HG03457 (cell line): ENCODE measurements around the gene VIPR2.
"Not testable (repeated sequence)": the region's sequence is repeated elsewhere in the genome, so short reads cannot be mapped to it uniquely, and the experiment has no call there.

Experiments
- ATAC-seq: cut with Tn5 transposase; IDR thresholded peaks from one replicate; pipeline ENCODE4 v1.9.1; 2021; ENCODE audit warnings: moderate number of reproducible peaks; ENCODE audit not compliant: unreplicated experiment

Gene VIPR2

DNA sequence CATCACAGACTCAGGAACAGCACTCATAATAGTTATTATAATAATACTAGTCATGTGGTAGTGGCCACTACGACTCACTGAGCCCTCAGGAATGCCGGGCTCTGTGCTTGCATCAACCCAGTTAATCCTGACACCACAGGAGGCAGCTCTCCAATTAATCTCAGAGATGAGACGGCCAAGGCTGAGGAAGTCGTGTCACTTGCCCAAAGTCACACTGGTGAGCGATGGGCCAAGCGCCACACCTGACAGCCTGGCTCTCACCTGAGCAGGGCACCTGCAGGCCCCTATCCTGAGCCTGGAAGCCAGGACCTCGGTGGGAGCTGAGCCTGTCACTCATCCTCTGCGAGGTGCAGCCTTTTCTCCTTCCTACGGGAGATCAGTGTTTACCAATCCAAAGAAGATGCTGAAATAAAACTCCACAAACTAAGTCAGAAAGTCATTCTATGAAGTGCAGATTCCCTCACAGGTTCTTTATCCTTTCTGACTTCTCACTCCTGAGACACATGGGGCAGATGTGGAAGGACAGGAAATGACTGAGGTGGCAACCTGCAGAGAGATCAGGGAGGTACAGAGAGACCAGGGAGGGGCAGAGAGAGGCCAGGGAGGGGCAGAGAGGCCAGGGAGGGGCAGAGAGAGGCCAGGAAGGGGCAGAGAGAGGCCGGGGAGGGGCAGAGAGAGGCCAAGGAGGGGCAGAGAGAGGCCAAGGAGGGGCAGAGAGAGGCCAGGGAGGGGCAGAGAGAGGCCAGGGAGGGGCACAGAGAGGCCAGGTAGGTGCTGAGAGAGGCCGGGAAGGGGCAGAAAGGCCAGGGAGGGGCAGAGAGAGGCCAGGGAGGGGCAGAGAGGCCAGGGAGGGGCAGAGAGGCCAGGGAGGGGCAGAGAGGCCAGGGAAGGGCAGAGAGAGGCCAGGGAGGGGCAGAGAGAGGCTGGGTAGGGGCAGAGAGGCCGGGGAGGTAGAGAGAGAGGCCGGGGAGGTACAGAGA lies 38.5 kb downstream of the VIPR2 start:
- no peak for ATAC-seq

DNA sequence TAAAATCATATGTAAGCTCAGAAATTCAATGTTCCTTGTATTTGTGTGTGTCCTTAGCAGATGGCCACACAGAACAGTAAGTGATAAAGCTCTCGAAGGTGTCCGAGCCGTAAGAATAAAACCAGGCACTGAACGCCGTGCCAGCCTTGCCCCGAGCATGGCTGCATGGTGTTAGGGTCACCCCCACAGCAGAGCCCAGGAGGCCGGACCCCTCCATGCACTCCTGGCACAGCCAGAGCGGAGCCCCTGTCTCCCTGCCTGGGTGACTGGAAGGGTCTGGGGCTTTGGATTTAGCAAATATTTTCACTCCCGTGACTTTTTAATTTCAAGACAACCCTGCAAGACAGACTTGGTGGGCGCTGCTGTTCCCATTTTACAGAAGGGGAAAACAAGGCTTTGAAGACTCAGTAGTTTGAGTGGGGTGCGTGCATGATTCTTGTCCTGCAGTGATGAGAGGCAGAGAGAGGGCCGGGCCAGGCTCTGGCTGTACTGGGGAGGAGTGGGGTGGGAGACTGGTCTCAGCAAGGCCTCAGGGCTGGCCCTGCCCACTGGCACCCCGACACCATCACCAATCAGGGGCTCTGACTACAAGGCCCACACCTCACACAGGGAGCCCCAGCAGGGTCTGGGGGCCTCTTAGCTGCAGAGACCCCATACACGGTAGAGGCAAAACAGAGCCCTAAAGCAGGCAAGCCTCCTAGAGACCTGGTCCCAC lies 39.4 kb downstream of the VIPR2 start:
- ATAC-seq = no peak

DNA sequence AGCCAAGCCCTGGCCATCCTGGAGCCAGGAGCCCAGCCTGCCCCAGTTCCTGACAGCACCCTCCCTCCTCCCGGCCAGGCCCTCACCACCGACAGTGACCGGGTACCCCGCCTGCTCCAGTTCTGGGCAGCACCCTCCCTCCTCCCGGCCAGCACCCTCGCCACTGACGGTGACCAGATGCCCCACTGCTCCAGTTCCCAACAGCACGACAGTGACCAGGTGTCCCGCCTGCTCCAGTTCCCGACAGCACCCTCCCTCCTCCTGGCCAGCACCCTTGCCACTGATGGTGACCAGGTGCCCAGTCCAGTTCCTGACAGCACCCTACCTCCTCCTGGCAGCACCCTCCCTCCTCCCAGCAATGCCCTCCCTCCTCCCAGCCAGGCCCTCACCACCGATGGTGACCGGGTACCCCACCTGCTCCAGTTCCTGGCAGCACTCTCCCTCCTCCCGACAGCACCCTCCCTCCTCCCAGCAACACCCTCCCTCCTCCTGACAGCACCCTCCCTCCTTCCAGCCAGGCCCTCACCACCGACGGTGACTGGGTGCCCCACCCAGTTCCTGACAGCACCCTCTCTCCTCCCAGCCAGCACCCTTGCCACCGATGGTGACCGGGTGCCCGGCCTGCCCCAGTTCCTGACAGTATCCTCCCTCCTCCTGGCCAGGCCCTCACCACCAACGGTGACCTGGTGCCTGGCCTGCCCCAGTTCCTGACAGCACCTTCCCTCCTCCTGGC lies 40.3 kb downstream of the VIPR2 start:
- no peak for ATAC-seq

DNA sequence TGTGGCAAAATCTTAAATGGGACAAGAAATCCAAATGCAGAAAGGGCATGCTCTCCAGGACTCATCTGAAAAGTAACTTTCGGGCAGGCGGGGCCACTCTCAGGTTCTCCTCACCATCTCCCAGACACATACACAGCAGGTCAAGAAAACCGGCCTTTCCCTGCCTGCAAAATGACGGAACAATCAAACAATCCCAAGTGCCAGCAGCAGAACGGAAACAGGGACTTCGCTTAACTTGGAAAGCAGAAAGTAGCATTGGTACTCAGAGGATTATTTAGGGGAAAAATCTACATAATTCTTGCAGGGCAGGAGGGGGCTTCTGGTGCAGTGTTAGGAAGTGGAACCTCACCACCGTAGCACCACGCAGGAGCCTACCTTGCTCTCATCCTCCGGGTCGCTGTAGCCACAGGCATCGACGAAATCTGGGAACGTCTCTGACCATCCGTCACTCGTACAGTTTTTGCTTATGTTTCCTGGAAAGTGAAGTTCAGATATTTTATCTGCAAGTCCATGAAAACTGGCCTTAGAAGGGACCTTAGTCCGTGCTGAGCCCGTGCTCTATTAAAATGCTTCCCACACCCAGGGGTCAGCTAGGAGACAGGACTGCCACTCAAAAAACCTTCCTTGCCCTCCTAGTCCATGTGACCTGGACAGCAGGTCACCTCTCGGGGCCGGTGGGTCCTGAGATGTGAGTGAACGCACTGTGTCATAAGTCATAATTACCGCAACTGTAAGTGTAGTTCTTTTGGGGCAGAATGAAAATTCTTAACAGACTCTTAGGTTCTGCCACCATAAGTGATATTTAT lies 41.1 kb downstream of the VIPR2 start:
- ATAC-seq = no peak

DNA sequence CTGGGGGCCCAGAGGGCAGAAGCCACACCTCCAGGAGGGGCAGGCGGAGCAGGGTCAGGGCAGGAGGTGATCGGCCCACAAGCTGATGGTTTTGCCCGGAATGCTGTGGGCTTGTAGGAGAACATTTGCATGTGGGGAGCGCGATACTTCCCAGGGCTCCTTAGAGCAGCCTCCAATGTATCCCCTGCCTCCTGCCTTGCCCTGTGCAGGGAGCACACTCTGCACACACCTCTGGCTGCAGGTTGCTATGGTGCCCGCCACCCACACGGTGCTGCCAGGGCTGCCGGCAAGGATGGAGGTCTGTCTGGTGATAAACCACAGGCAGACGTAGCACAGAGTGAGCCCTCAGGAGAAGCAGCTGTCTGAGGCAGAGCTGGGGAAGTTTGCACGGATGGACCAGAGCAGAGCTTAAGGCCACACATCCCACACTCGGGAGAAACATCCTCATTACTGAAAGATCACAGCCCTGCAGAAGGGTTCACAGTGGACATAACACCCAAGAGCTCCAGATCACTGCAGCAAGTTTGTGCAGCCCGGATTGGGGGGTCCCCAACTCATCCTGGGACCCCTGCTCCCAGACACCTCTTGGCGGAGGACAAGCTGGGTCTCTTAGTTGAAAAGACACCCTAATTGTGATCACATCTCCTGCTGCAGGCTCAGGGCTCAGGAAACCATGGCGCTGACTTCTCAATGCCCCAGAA lies 41.8 kb downstream of the VIPR2 start:
- no peak for ATAC-seq

DNA sequence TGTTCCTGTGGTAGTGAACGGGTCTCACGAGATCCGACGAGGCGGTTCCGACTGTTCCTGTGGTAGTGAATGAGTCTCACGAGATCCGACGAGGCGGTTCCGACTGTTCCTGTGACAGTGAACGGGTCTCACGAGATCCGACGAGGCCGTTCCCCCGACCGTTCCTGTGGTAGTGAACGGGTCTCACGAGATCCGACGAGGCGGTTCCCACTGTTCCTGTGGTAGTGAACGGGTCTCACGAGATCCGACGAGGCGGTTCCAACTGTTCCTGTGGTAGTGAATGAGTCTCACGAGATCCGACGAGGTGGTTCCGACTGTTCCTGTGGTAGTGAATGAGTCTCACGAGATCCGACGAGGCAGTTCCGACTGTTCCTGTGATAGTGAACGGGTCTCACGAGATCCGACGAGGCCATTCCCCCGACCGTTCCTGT lies 43.0 kb downstream of the VIPR2 start:
- not testable (repeated sequence) for ATAC-seq

DNA sequence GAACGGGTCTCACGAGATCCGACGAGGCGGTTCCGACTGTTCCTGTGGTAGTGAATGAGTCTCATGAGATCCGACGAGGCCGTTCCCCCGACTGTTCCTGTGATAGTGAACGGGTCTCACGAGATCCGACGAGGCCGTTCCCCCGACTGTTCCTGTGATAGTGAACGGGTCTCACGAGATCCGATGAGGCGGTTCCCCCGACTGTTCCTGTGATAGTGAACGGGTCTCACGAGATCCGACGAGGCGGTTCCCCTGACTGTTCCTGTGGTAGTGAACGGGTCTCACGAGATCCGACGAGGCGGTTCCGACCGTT lies 43.6 kb downstream of the VIPR2 start:
- ATAC-seq = not testable (repeated sequence)

DNA sequence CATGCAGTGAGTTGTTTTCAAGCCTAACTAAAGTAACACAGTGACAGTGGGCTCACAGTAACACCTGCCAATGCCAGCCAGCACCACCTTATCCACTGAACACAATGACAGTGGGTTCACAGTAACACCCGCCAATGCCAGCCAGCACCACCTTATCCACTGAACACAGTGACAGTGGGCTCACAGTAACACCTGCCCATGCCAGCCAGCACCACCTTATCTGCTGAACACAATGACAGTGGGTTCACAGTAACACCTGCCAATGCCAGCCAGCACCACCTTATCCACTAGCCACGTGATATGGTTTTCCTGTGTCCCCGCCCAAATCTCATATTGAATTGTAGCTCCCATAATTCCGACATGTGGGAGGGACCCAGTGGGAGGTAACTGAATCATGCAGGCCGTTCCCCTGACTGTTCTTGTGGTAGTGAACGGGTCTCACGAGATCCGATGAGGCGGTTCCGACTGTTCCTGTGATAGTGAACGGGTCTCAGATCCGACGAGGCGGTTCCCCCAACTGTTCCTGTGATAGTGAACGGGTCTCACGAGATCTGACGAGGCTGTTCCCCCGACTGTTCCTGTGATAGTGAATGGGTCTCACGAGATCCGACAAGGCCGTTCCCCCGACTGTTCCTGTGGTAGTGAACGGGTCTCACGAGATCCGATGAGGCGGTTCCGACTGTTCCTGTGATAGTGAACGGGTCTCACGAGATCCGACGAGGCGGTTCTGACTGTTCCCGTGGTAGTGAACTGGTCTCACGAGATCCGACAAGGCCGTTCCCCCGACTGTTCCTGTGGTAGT lies 44.2 kb downstream of the VIPR2 start:
- ATAC-seq = not testable (repeated sequence)

DNA sequence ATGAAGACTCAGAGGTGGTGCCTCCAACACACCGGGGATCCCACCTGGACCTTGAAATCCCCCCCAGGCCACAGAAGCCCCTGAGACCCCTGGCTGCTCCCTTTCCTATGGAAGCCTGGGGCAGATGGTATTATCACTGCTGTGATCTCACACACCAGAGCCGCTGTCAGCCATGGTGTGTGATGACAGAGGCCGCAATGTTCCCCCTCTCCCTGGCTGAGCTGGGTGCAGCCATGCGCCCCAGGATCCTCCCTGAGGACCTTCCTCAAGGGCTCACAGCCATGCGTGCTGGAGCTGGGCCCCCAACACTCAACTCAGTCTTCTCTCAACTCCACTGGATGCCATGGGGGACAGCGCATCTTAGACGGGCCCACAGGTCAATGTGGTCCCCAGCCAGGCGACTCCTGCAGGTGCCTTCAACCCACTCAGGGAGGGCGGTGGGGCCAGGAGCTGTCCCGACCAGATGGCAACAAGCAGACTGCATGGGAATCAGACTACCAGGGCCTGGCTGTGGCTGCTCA lies 44.9 kb downstream of the VIPR2 start:
- no peak for ATAC-seq

DNA sequence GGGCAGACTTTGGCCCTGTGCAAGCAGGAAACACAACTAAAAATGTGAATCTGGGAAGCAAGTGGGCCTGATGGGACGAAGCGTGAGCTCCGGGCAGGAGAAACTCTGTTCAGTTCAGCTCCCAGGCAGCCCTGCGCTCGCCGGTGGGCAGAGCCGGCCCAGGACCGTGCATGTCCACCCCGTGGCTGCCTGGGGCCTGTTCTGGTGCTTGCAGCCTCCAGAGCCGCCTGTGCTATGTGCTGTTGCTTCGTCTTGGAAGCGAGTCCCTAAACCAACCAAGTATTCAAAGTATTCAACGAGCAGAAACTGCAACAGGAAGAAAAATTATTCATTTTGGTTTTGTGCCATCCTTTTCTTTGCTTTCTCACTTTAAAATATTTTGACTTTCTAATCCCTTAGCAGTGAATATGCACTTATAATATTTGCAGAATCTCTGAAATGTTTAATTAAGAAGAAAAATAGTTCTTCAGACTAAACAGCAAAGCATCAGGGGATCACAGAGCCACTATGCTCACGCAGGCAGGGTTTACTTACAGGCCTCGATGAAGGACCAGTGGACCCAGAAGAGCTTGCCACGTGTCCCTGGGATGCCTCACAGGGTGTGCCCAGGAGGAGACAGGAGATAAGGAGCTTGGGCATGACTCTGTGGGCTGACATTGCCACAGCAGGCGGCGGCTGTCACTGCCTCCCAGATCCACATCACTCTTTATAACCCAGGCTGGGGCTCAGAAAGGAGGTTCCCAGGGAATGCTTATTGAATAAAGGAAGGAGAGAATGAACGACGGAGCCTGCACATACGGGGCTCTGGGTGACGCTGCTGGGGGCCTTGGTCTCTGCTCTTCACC lies 45.6 kb downstream of the VIPR2 start:
- no peak for ATAC-seq

DNA sequence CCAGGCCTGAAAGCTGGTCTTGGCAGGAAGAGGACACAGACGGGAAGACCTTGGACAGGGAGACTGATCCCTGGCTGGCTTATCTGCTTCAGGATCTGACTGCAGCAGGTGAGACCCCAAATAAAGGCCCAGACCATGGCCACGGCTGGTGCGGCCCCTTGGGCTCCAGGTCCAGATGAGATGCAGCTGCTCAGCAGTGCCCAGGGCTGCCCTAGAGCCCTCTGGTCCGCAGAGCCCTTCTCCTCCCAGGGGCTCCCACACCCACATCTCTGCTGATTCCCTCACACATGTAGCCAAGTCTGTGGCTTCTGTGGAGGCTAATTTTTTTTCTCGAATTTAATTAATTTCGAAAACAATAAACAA lies 46.3 kb downstream of the VIPR2 start:
- no peak for ATAC-seq

DNA sequence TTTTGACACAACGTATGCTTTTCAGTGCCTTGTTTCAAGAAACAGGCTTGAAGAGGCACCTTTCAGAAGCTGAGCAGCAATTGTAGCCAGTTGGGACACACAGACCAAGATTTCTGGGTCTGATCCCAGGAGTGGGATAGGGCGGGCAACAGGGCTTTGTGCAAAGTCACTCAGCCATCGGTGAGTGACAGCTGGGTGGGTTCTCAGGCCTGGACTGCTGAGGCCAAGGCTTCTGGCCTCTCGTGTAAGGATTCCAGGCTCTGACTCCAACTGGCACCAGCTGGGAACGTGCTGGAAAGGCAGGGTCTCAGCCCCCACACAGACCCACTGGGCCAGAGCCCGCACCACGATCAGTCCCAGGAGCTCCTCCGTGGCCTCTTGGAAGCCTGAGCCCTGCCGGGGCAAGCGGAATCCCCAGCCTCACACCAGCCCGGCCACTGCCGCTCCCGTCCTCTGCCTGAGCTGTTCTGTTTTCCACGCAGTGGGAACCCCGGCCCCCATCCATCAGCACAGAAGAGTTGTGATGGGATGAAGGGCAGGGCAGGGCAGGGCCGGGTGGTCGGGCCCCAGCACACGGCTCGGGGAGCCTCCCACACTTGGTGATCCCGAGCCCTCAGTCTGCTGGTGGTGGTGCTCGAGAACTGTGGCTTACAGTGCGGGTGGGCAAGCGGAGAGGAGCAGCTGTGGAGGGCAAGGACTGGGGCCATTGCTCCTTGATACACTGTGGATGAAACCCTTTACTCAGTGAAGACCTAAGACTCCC lies 46.8 kb downstream of the VIPR2 start:
- ATAC-seq = no peak

DNA sequence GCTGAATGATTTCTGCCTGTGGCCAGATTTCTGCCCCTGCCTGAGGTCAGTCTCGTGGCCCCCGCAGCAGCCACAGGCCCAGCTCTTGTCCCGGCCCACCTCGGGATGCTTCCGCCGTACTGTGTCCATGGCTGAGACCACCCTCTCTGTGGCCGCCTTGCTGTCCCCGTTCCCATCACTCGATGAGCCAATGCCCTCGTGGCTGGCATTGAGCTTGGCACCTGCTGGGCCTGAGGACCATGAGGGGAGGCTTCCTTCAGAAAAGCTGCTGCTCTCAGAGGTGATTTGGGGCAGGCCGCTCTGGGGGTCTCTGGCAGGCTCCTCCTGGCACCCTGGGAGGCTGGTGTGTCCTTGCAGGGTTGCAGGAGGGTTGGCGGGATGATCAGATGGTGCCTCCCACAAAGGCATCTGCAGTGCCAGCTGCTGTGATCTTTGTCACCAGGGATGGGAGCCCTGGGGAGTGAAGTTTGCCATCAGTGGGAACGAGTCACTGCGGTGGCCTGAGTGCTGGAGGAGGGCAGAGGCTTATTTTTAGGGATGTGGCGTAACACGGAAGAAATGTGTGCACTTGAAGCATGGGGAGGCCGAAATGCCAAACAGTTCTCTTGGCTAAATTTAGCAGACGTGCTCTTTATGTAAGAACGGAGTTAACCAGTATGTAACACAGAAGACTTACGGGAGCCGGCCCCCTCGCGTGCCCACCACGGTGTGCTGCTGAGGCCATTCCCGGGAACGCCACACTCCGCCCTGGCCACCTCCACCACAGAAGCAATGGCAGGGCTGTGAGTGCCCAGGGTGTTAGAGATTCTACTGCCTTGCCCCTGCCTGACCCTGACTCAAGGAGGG lies 47.7 kb downstream of the VIPR2 start:
- no peak for ATAC-seq

DNA sequence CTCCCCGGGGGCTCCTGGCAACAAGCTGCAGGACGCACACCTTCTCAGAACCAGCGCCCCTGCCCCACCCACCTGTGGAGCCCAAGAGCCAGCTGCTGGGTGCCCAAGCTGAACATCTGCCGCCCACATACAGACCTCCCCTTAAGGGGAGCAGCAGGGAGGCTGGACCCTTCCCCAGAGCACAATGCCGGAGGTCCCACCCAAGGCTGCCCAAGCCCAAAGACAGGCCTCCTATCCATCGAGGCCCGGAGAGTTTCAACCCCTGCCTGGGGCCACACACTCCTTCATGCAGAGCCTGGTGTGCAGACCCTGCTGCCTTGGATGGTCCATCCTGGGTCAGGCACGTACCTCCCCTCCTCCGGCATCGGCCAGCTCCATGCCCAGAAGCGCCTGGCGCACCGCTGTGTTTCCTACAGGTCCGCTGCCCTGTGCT lies 48.7 kb downstream of the VIPR2 start:
- no peak for ATAC-seq

DNA sequence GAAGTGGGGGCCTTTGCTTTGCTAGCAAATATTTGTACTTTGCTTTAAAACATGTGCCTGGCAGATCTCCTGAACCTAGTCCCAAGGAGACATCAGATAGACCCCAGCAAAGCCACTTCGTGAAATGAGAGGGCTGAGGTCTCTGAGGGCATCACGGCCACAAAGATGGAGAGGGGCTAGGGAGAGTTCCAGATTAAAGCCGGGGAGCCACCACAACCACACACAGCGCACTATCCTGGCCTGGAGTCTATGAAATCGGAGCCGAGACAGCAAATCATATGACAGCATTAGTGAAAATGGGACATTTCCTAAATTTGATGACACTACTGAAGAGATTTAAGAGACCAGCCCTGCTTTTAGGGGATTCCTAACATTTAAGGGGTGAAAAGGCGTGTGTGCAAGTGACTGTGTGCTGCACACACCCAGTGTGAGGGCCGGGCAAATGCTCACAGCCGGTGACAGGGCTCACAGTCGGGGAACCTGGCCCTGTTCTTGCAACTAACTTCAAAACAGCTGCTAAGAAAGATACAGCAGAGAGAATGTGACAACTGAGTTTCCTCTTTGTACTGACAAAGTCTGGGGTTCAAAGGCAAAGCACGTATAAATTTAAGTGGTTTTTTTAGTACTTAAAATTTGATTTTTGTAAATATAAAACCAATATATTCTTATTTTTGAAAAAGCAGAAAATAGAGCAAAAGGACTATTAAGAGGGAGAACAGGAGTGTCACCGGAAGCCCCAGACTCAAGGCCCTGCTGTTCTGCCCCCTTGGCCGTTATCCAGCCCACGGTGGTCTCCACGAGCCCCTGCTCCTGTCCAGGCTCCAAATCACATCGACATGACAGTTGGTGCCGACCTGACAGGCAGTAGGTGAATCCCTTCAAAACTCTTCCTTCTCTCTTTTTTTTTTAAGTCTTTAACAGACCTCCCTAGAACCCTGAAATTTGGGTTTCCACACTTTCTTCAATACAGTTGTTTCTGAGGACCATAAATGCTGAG lies 49.5 kb downstream of the VIPR2 start:
- ATAC-seq = no peak
